Prostate gland (tissue), 2 donors: ENCODE results near the gene MAGOHB.

Source experiments
- CTCF ChIP-seq, 4 experiments: fragments of 200-600 bp in 2 of 4; fragments of 450-650 bp in 2 of 4; sonication (generic) in 2 of 4; IDR thresholded peaks; 1 replicate in 3 of 4; 2 replicates in 1 of 4; pipeline ENCODE4 v1.5.1; 2016 to 2019; ENCODE audit warnings: antibody characterized with exemption in 4 of 4, mild to moderate bottlenecking in 2 of 4, moderate library complexity in 2 of 4
- POLR2A ChIP-seq: fragments of 450-650 bp; IDR thresholded peaks from one replicate; pipeline ENCODE4 v1.6.1; 2016; ENCODE audit warnings: antibody characterized with exemption, mild to moderate bottlenecking
- POLR2AphosphoS5 ChIP-seq: sonication (generic); formaldehyde crosslinking; IDR thresholded peaks from one replicate; pipeline ENCODE4 v1.6.1; 2017; ENCODE audit warnings: antibody characterized with exemption

GRCh38 chr12:10607885-10608458 lies 5.4 kb downstream of the MAGOHB start:
- TF ChIP-seq CTCF (IDR thresholded peaks at IDR 0.05), result peak in 2 of 4 experiments; percentile 8 to 19
- no peak for TF ChIP-seq POLR2AphosphoS5
- no peak for TF ChIP-seq POLR2A
